H9 (cell line): ENCODE measurements around the gene CKMT2. TPM values are rescaled to one million over a fixed set of nuclear protein-coding genes. Genes with fewer than 3 reads are reported as not detected.

ENCODE experiments used
- DNase-seq: peaks from one replicate; pipeline ENCODE4 v3.0.0-alpha.2; 2017
- H2AFZ ChIP-seq: one replicate; pipeline ENCODE4 v1.6.1; 2013; ENCODE audit warnings: mild to moderate bottlenecking, low read length, control low read depth, moderate library complexity
- H2AK5ac ChIP-seq: 2 replicates; pipeline ENCODE4 v1.6.1; 2013; ENCODE audit warnings: low read length, control low read depth, mixed read lengths; ENCODE audit not compliant: insufficient read length
- H2BK120ac ChIP-seq: one replicate; pipeline ENCODE4 v1.6.1; 2013; ENCODE audit warnings: low read depth, mild to moderate bottlenecking, low read length, control low read depth, inconsistent platforms; ENCODE audit not compliant: poor library complexity, severe bottlenecking
- H2BK12ac ChIP-seq: 2 replicates; pipeline ENCODE4 v1.6.1; 2013; ENCODE audit warnings: low read length, control low read depth, mixed read lengths, low read depth; ENCODE audit not compliant: insufficient read length
- H2BK15ac ChIP-seq: 2 replicates; pipeline ENCODE4 v1.6.1; 2013; ENCODE audit warnings: low read depth, low read length, control low read depth
- H2BK20ac ChIP-seq: one replicate; pipeline ENCODE4 v1.6.1; 2013; ENCODE audit warnings: low read depth, mild to moderate bottlenecking, low read length, control low read depth, inconsistent platforms; ENCODE audit not compliant: poor library complexity, severe bottlenecking
- H2BK5ac ChIP-seq: 2 replicates; pipeline ENCODE4 v1.6.1; 2013; ENCODE audit warnings: low read length, control low read depth, mixed read lengths; ENCODE audit not compliant: insufficient read length
- H3K14ac ChIP-seq: 2 replicates; pipeline ENCODE4 v1.6.1; 2013; ENCODE audit warnings: low read length, control low read depth; ENCODE audit not compliant: insufficient read depth
- H3K18ac ChIP-seq: 2 replicates; pipeline ENCODE4 v1.6.1; 2013; ENCODE audit warnings: low read depth, mild to moderate bottlenecking, mixed read lengths, low read length, control low read depth; ENCODE audit not compliant: insufficient read length
- H3K23ac ChIP-seq: 2 replicates; pipeline ENCODE4 v1.6.1; 2013; ENCODE audit warnings: low read length, control low read depth, mixed read lengths, low read depth; ENCODE audit not compliant: insufficient read length
- H3K23me2 ChIP-seq: 2 replicates; pipeline ENCODE4 v1.6.1; 2013; ENCODE audit warnings: low read depth, mild to moderate bottlenecking, mixed read lengths, low read length, control low read depth; ENCODE audit not compliant: insufficient read length, poor library complexity, severe bottlenecking
- H3K27ac ChIP-seq: 2 replicates; pipeline ENCODE4 v1.5.1; 2013; ENCODE audit warnings: low read length, control low read depth, mixed read lengths, low read depth; ENCODE audit not compliant: insufficient read length
- H3K27me3 ChIP-seq: 2 replicates; pipeline ENCODE4 v1.6.1; 2013; ENCODE audit warnings: low read length, control low read depth, inconsistent platforms; ENCODE audit not compliant: insufficient read depth
- H3K4ac ChIP-seq: 2 replicates; pipeline ENCODE4 v1.6.1; 2013; ENCODE audit warnings: low read depth, mild to moderate bottlenecking, control low read depth, inconsistent platforms, low read length, moderate library complexity
- H3K4me1 ChIP-seq: 2 replicates; pipeline ENCODE4 v1.6.1; 2013; ENCODE audit warnings: low read length, control low read depth, inconsistent platforms; ENCODE audit not compliant: insufficient read depth
- H3K4me2 ChIP-seq: 2 replicates; pipeline ENCODE4 v1.6.1; 2013; ENCODE audit warnings: low read length, control low read depth, mixed read lengths; ENCODE audit not compliant: insufficient read length, insufficient read depth
- H3K56ac ChIP-seq: 2 replicates; pipeline ENCODE4 v1.6.1; 2013; ENCODE audit warnings: low read depth, mild to moderate bottlenecking, mixed read lengths, low read length, control low read depth; ENCODE audit not compliant: insufficient read length
- H3K79me1 ChIP-seq: 2 replicates; pipeline ENCODE4 v1.6.1; 2013; ENCODE audit warnings: low read depth, mild to moderate bottlenecking, moderate library complexity, low read length, control low read depth, inconsistent platforms; ENCODE audit not compliant: insufficient read depth, poor library complexity, severe bottlenecking
- H3K79me2 ChIP-seq: 2 replicates; pipeline ENCODE4 v1.6.1; 2013; ENCODE audit warnings: low read length, control low read depth, inconsistent platforms; ENCODE audit not compliant: insufficient read depth
- H3K9ac ChIP-seq: 2 replicates; pipeline ENCODE4 v1.6.1; 2013; ENCODE audit warnings: low read length, control low read depth, mixed read lengths; ENCODE audit not compliant: insufficient read length; ENCODE audit errors: extremely low read depth
- H3K9me3 ChIP-seq: one replicate; pipeline ENCODE4 v1.6.1; 2013; ENCODE audit warnings: low read depth, low read length, inconsistent platforms; ENCODE audit not compliant: control insufficient read depth
- H3T11ph ChIP-seq: one replicate; pipeline ENCODE4 v1.6.1; 2013; ENCODE audit warnings: mild to moderate bottlenecking, low read length, control low read depth, inconsistent platforms
- H4K20me1 ChIP-seq: one replicate; pipeline ENCODE4 v1.6.1; 2013; ENCODE audit not compliant: control insufficient read depth, insufficient read length, insufficient read depth
- H4K5ac ChIP-seq: 2 replicates; pipeline ENCODE4 v1.6.1; 2013; ENCODE audit warnings: low read depth, mild to moderate bottlenecking, mixed read lengths, low read length, control low read depth; ENCODE audit not compliant: insufficient read length
- H4K8ac ChIP-seq: replicated peaks from 2 replicates; pipeline ENCODE4 v1.6.1; 2013; ENCODE audit warnings: low read length, control low read depth, mixed read lengths, low read depth; ENCODE audit not compliant: insufficient read length
- H4K91ac ChIP-seq: 2 replicates; pipeline ENCODE4 v1.6.1; 2013; ENCODE audit warnings: low read depth, mild to moderate bottlenecking, moderate library complexity, mixed read lengths, low read length, control low read depth; ENCODE audit not compliant: insufficient read length
- H3K27ac Mint-ChIP-seq, 3 experiments: 2 replicates in 2 of 3; 3 replicates in 1 of 3; pipeline ENCODE4 v1.8.0; 2020 to 2021; ENCODE audit warnings: mixed read lengths in 3 of 3, mild to moderate bottlenecking in 1 of 3, moderate library complexity in 1 of 3
- H3K27me3 Mint-ChIP-seq: 2 replicates; pipeline ENCODE4 v1.8.0; 2021; ENCODE audit warnings: low read depth, mild to moderate bottlenecking, moderate library complexity, mixed read lengths
- H3K36me3 Mint-ChIP-seq, 3 experiments: 2 replicates in 2 of 3; 3 replicates in 1 of 3; pipeline ENCODE4 v1.8.0; 2020 to 2021; ENCODE audit warnings: low read depth in 3 of 3, mixed read lengths in 3 of 3; ENCODE audit not compliant: insufficient read depth in 1 of 3
- H3K4me1 Mint-ChIP-seq, 2 experiments: 2 replicates each; pipeline ENCODE4 v1.8.0; 2020; ENCODE audit warnings: mixed read lengths in 2 of 2
- H3K4me3 Mint-ChIP-seq, 2 experiments: 2 replicates in 1 of 2; 3 replicates in 1 of 2; pipeline ENCODE4 v1.8.0; 2020 to 2021; ENCODE audit warnings: mild to moderate bottlenecking in 2 of 2, mixed read lengths in 2 of 2, moderate library complexity in 1 of 2
- H3K9me3 Mint-ChIP-seq, 2 experiments: 2 replicates in 1 of 2; 3 replicates in 1 of 2; pipeline ENCODE4 v1.8.0; 2020; ENCODE audit warnings: mild to moderate bottlenecking in 2 of 2, mixed read lengths in 2 of 2, moderate library complexity in 1 of 2
- CTCF ChIP-seq: fragments of 200-600 bp; sonication (generic); conservative IDR thresholded peaks from 3 replicates; pipeline ENCODE4 v1.8.0; 2021; ENCODE audit warnings: antibody characterized with exemption, mild to moderate bottlenecking
- WGBS: extraction: QIAGEN DNeasy Blood & Tissue Kit; methylation state at CpG from one replicate; pipeline ENCODE4 v1.1.7; 2013; ENCODE audit warnings: missing lambda C conversion rate, low lambda C conversion rate, mixed read lengths; ENCODE audit not compliant: insufficient read length; ENCODE audit errors: extremely low coverage; 5-methylcytosine and 5-hydroxymethylcytosine counted together
- total RNA-seq: library from RNA; stranded (reverse); gene quantifications from 2 replicates; pipeline ENCODE4 v1.2.1, GENCODE V29; 2021

Gene CKMT2
- total RNA-seq, 1 experiment from 2014 or later: 1.8 TPM

- Mint-ChIP-seq H3K27me3 (no peaks in the 10 kb centered on the region), H3K4me3 (no peak overlapping the region), H3K27ac (no peak overlapping the region), H3K4me1 (no peaks in the 10 kb centered on the region), H3K36me3 (peaks cover 0 to 33% (median 16%) of the 10 kb centered on the region in 3 experiments; a peak in 6 of 7 replicates), H3K9me3 (no peaks in the 10 kb centered on the region)
- Histone ChIP-seq H2BK12ac (no peak overlapping the region), H2BK5ac (no peak overlapping the region), H3K18ac (no peak overlapping the region), H4K20me1 (no peaks in the 10 kb centered on the region), H3K4me2 (no peak overlapping the region), H2BK20ac (no peak overlapping the region), H3K27me3 (no peaks in the 10 kb centered on the region), H3K4ac (no peak overlapping the region), H4K5ac (no peak overlapping the region), H3K23me2 (no peaks in the 10 kb centered on the region), H3T11ph (no peak overlapping the region), H3K79me2 (no peaks in the 10 kb centered on the region), H4K8ac (no peak overlapping the region), H3K27ac (no peak overlapping the region), H2AFZ (no peak overlapping the region), H4K91ac (no peak overlapping the region), H3K23ac (no peak overlapping the region), H3K14ac (no peak overlapping the region), H2AK5ac (no peak overlapping the region), H3K79me1 (no peaks in the 10 kb centered on the region), H2BK120ac (no peak overlapping the region), H3K9me3 (no peaks in the 10 kb centered on the region), H3K4me1 (no peaks in the 10 kb centered on the region), H3K9ac (no peak overlapping the region), H3K56ac (no peak overlapping the region), H2BK15ac (no peak overlapping the region)
- no peak for TF ChIP-seq CTCF
- DNase-seq: no peak
- no CpG with 5 or more reads among the region's 2 CpGs for WGBS
These were observed 75.7 kb downstream of the CKMT2 start for GRCh38 chr5:81308836-81309235.
